HL-60/S4 (cell line): ENCODE measurements around the gene H19.

ENCODE experiments used
- in situ Hi-C: fragments of 300-500 bp; cut with MboI; formaldehyde crosslinking; loops from 2 replicates; pipeline ENCODE4 v1.14.3; 2022; ENCODE audit warnings: low sequenced_read_pairs

H19 gene

GRCh38 chr11:1987024-1987423 lies 10.6 kb downstream of the H19 start:
- in situ Hi-C loops = no loop called here

DNA sequence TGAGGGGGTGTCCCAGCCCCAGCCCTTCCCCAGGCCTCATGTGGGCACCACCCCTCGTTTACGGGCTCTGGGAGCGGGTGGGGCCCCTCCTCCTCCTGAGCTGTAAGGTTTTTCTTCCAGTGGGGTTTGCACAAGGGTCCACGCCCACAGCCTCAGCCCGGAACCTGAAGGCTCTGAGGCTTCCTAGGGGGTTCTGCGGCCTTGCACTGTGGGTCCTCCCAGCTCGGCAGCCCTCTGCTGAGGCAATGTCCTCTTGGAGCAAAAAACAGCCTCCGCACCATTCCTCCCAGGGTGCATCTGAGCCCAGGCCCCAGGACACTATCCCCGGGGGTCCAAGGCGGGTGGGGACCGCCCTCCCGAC lies 14.1 kb downstream of the H19 start:
- in situ Hi-C loops = no loop called here

DNA sequence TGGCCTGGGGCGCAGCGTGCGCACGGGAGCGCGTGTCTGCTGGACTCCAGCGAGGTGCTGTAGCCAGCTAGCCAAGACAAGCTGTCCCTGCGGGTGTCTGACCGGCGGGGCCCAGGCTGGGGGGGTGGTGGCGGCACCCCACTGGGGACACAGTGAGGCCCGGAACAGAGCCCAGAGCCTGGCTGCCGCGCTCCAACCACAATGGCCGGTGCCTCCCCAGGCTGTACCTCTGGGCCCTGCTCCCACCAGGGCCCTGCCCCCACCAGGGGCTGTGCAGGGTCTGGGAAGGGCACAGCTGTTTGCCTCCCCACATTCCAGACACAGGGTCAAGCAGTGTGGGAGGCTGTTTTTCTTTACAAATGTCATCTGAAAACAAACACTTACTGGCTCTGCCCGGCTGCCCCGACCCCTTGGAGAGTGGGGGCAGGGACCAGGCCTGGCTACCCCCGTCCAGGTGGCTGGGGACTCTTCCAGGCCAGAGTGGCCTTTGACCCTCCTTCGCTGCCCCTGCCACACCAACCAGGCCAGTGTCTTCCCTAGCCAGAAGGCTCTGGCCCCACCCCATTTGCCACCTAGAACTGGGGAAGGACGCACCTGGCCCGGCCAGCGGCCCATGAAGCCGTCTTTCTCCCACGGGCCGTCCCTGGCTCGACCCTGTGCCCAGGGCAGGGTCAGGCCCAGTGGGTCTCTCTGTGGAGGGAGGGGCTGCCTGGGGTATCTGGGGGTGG lies 14.6 kb downstream of the H19 start:
- in situ Hi-C loops = no loop called here

DNA sequence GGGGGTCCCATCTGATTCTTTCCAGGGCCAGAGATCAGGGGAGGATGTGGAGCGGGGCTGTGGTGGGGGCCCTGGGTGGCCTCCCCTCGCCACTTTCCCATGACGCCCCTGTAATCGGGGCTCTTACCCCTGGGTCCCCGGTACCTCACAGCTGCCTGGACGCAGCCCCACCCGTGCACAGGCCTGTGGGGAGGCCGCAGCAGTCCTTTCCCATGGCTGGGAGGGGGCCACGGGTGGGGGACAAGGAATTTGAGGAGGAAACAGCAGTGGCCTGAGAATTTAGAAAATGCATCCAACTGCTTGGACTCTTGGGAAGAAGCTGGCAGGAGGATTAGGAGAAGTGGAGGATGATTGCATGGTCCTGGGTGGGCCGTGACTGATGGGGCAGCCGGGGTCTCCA lies 18.0 kb downstream of the H19 start:
- in situ Hi-C loops = no loop called here

DNA sequence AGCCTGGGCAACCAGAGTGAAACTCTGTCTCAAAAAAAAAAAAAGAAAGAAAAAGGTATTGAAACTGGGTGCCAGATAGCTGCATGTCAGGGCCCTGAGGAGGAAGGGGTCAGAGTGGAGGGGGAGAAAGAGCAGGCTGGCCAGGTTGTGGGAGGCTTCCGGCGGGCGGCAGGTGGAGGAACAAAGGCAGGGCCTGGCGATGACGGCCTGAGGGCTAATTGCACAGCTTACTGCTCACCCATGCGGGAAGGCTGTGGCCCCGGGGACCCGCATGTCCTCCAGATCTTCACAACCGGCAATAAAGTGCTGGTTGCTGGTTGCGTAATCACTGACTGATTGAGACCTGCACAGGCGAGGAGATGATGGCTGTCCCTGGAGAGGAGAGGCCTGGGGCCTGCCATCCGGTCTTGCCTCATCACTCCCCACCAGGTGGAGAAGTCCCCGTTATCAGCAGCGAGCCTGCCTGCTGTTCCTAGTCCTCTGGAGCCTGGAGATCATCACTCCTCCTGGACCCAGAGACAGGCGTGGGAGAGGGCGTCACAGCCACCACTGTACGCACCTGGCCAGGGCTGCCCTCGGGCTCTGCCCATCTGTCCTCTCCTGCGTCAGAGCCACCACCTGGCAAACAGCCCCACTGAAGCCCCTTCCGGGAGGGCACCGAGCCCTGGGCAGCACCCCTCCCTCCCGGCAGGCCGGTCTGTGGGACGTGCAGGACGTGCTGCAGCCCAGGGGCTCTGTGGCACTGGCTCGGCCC lies 18.7 kb downstream of the H19 start:
- in situ Hi-C loops = no loop called here

- in situ Hi-C loops = no loop called here
These were observed 22.5 kb downstream of the H19 start for GRCh38 chr11:1975185-1975584.

GRCh38 chr11:1970956-1971355 lies 26.7 kb downstream of the H19 start:
- in situ Hi-C loops = no loop called here

- in situ Hi-C loops = no loop called here
These were observed 27.9 kb downstream of the H19 start for GRCh38 chr11:1969776-1970175.

- in situ Hi-C loops = no loop called here
These were observed 28.6 kb downstream of the H19 start for GRCh38 chr11:1969035-1969434.

DNA sequence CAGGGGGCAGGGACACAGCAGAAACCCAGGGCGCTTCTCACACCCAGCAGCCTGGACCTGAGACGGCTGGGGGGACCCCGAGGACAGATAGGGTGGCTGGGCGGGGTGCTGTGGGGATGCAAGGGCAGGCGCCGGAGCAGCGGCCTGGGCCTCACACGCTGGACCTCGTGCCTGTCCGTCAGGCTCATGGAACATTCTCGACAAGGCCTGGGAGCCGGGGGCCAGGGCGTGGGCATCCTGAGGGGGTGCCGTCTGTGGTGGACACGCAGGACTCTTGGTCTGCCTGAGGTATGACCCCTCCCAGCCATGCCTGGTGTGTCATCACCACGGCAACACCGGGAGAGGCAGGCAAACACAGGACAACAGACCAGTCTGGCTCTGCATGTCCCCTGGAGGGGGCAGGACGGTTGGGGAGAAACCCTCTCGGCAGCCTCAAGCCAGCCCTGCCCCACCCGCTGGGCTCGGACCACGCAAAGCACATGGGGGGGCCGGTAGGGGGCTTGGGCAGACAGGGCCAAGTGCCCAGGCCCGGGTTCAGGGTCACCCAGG lies 29.1 kb downstream of the H19 start:
- in situ Hi-C loops = no loop called here

- in situ Hi-C loops = no loop called here
These were observed 29.9 kb downstream of the H19 start for GRCh38 chr11:1967641-1968225.

GRCh38 chr11:1966531-1966930 lies 31.1 kb downstream of the H19 start:
- in situ Hi-C loops = no loop called here

DNA sequence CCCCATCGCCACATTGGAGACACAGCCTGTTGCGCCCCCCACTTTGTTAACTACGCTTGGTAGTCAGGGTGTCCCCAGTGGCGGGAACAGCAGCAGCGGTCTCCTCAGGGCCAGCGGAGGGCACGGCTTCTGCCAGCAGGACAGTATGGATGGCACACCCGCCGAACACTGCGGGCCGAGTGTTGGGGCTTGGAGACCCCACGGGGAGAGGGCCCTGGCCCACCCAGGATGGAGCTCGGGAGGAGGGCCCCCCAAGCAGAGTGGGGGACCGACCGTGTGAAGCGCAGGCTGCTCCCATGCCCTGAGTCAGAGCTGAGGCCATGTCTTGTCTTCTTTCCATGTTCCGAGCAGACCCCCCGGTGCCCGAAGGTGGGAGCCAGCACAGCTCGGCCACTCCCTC lies 32.7 kb downstream of the H19 start:
- in situ Hi-C loops = no loop called here

DNA sequence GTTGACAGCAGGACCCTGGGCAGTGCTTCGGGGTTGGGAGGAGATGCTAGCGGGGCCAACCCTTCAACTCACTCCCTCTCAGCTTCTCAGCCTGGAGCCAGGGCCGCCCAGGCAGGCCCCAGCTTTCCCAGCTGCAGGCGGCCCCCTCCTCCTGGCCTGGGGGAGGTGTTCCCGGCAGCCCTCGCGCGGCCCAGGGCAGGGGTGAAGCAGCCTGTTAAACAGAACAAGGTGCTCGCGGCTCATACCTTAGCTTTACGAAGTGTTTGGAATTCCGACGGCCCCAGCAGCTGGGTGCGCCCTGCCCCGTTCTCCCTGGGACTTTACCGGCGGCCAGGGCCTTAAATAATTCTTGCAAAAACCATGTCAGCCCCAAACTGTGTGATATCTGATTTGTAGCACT lies 33.3 kb downstream of the H19 start:
- in situ Hi-C loops = no loop called here

GRCh38 chr11:1963864-1964263 lies 33.8 kb downstream of the H19 start:
- in situ Hi-C loops = no loop called here

DNA sequence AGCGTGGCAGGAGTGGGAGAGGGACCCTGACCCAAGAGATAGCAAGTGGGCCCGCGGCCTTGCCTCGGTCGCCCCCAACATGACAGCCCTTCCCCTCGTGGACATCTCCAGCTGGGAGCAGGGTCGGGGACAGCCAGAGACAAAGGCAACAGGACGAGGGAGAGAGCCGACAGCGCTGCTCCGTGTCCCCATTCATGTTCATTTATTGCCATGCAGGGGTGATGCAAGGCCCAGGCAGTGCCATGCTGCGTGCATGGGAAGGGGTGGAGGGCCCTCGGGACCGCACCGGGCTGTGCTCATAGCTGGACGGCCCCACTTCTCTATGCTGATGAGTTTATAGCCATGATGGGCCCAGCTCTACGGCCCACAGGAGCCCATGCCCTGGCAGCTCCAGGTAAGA lies 37.9 kb downstream of the H19 start:
- in situ Hi-C loops = no loop called here

DNA sequence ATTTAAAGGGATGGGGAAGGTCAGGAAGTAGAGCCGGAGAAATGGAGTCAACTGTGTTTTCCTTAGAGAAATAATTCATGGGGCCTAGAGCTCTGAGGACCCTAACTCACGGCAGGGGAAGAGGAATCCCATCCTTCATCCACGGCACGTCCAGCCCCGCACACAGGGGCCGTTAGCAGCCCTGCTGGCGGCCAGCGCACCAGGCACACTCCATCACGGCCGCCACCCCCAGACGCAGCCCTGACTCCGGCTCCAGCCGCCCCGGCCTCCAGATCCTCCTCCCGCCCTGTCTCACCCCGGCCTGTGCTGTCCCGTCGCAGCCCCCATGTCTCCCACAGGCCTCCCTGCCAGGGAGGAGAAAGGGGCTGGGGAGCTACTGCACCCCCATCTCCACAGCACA lies 39.3 kb downstream of the H19 start:
- in situ Hi-C loops = no loop called here

GRCh38 chr11:1953489-1954266 lies 44.0 kb downstream of the H19 start:
- in situ Hi-C loops = no loop called here

DNA sequence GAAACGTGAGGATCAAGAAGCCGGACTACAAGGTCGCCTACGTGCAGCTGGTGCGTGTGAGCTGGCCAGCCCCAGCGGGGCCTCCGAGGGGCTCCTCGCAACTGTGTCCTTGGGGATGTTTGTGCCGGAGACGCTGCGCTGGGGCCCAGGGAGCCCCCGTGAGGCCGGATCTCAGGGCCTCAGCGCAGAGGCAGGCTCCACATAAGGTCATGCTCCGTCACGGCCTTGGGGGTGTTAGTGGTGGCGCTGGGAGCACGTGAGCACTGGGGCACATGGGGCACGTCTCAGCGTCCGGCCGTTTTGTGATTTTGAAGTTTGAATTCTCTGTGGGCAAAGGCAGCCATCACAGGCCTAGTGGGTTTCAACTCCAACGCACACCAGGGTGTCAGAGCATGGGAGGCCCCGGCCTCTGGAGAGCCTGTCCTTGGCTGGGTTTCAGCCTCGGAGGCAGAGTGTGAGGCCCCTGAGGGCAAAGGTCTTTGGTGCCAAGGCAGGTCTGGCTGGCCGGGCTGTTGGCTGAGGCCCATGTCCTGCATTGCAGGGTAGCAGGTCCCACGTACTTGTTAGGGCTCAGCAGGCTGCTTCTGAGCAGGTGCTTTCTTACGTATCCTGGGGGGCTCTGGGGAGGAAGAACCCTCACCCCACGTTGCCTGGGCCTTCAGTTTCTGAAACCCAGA lies 44.7 kb downstream of the H19 start:
- in situ Hi-C loops = no loop called here

- in situ Hi-C loops = no loop called here
These were observed 47.7 kb downstream of the H19 start for GRCh38 chr11:1949922-1950321.

GRCh38 chr11:1949302-1949701 lies 48.3 kb downstream of the H19 start:
- in situ Hi-C loops = no loop called here
